Activated naive CD8-positive, alpha-beta T cell treated with anti-CD3 and anti-CD28 coated beads, Interleukin-2, amount 50 U/mL, for 24 hours (primary cell): ENCODE results near the gene CALCOCO1.
"Not testable (repeated sequence)": the region's sequence is repeated elsewhere in the genome, so short reads cannot be mapped to it uniquely, and the experiment has no call there.

Experiments used
- ATAC-seq: fragments of 150-1000 bp; cut with Tn5 transposase; one replicate; pipeline ENCODE4 v1.10.0; 2021
- DNase-seq: peaks from one replicate; pipeline ENCODE4 v3.0.0; 2021
- H3K27ac Mint-ChIP-seq: one replicate; pipeline ENCODE4 v1.8.0; 2021; ENCODE audit warnings: mild to moderate bottlenecking, mixed read lengths
- H3K27me3 Mint-ChIP-seq: one replicate; pipeline ENCODE4 v1.8.0; 2021; ENCODE audit warnings: mixed read lengths
- H3K36me3 Mint-ChIP-seq: one replicate; pipeline ENCODE4 v1.8.0; 2021; ENCODE audit warnings: low read depth, mixed read lengths
- H3K4me1 Mint-ChIP-seq: one replicate; pipeline ENCODE4 v1.8.0; 2021; ENCODE audit warnings: mixed read lengths
- H3K4me3 Mint-ChIP-seq: one replicate; pipeline ENCODE4 v1.8.0; 2021; ENCODE audit warnings: mild to moderate bottlenecking, moderate library complexity, mixed read lengths
- H3K9me3 Mint-ChIP-seq: one replicate; pipeline ENCODE4 v1.8.0; 2021; ENCODE audit warnings: mixed read lengths

CALCOCO1 gene

GRCh38 chr12:53680061-53680460, 47.2 kb downstream of the CALCOCO1 start:
- not testable (repeated sequence) for H3K27ac Mint-ChIP-seq, DNase-seq, H3K9me3 Mint-ChIP-seq, H3K4me3 Mint-ChIP-seq, ATAC-seq, H3K36me3 Mint-ChIP-seq
- H3K4me1 Mint-ChIP-seq = peaks cover 14% of the 10 kb centered on the region
- H3K27me3 Mint-ChIP-seq = peaks cover 35% of the 10 kb centered on the region

GRCh38 chr12:53677800-53678148, 49.5 kb downstream of the CALCOCO1 start:
- Mint-ChIP-seq H3K9me3 (no peaks in the 10 kb centered on the region), H3K27me3 (peaks cover 32% of the 10 kb centered on the region), H3K4me3 (no peak overlapping the region), H3K36me3 (peaks cover 23% of the 10 kb centered on the region), H3K4me1 (peaks cover 33% of the 10 kb centered on the region), H3K27ac (no peak overlapping the region)
- ATAC-seq (no peak), DNase-seq (no peak)

- Mint-ChIP-seq H3K36me3 (peaks cover 25% of the 10 kb centered on the region), H3K9me3 (no peaks in the 10 kb centered on the region), H3K4me3 (peak overlapping the region; percentile 96), H3K27ac (peak overlapping the region; percentile 96), H3K4me1 (peaks cover 37% of the 10 kb centered on the region), H3K27me3 (peaks cover 32% of the 10 kb centered on the region)
- peak; percentile 24 for DNase-seq
- ATAC-seq = no peak
These were observed 50.0 kb downstream of the CALCOCO1 start for GRCh38 chr12:53677016-53677799.

GRCh38 chr12:53676656-53677015, 50.6 kb downstream of the CALCOCO1 start:
- Mint-ChIP-seq H3K9me3 (no peaks in the 10 kb centered on the region), H3K4me3 (peak overlapping the region; percentile 96), H3K27me3 (peaks cover 29% of the 10 kb centered on the region), H3K36me3 (peaks cover 27% of the 10 kb centered on the region), H3K27ac (peak overlapping the region; percentile 96), H3K4me1 (peaks cover 37% of the 10 kb centered on the region)
- DNase-seq = peak; percentile 27
- no peak for ATAC-seq

- peaks cover 34% of the 10 kb centered on the region for H3K36me3 Mint-ChIP-seq
- peak; percentile 94 for ATAC-seq
These were observed 51.3 kb downstream of the CALCOCO1 start, which contains the start of gene ATP5MC2 for GRCh38 chr12:53675701-53676607. Gene ATP5MC2 (minus strand): TSS chr12:53676083. CDS start chr12:53672614, 3,469 bp downstream.

GRCh38 chr12:53674977-53675700, 52.1 kb downstream of the CALCOCO1 start:
- peaks cover 36% of the 10 kb centered on the region for H3K36me3 Mint-ChIP-seq
- ATAC-seq (no peak), DNase-seq (no peak)
- no peaks in the 10 kb centered on the region for H3K9me3 Mint-ChIP-seq
- H3K27ac Mint-ChIP-seq = peak overlapping the region; percentile 96
- H3K27me3 Mint-ChIP-seq = peaks cover 29% of the 10 kb centered on the region
- peak overlapping the region; percentile 96 for H3K4me3 Mint-ChIP-seq
- peaks cover 43% of the 10 kb centered on the region for H3K4me1 Mint-ChIP-seq

More at GRCh38 chr12:53675701-53676607, 51.3 kb downstream of the CALCOCO1 start, which contains the start of gene ATP5MC2:
- Mint-ChIP-seq H3K27me3 (peaks cover 29% of the 10 kb centered on the region), H3K4me1 (peaks cover 43% of the 10 kb centered on the region), H3K27ac (peak within 1 kb of the TSS; percentile 96), H3K4me3 (peak within 1 kb of the TSS; percentile 96), H3K9me3 (no peaks in the 10 kb centered on the region)
- DNase-seq = peak; percentile 96

- ATAC-seq = no peak
- Mint-ChIP-seq H3K36me3 (peaks cover 59% of the 10 kb centered on the region), H3K4me1 (peaks cover 35% of the 10 kb centered on the region), H3K27me3 (peaks cover 3% of the 10 kb centered on the region), H3K9me3 (no peaks in the 10 kb centered on the region), H3K4me3 (no peak overlapping the region), H3K27ac (peak overlapping the region; percentile 42)
- no peak for DNase-seq
These were observed 56.3 kb downstream of the CALCOCO1 start for GRCh38 chr12:53670971-53671370.

- Mint-ChIP-seq H3K27ac (peak overlapping the region; percentile 67), H3K4me3 (no peak overlapping the region), H3K27me3 (no peaks in the 10 kb centered on the region), H3K4me1 (peaks cover 29% of the 10 kb centered on the region), H3K9me3 (no peaks in the 10 kb centered on the region), H3K36me3 (peaks cover 58% of the 10 kb centered on the region)
- no peak for DNase-seq
- ATAC-seq = no peak
These were observed 56.9 kb downstream of the CALCOCO1 start for GRCh38 chr12:53670308-53670707.

GRCh38 chr12:53667080-53667479, 60.2 kb downstream of the CALCOCO1 start:
- DNase-seq (no peak), ATAC-seq (no peak)
- no peak overlapping the region for H3K27ac Mint-ChIP-seq
- H3K9me3 Mint-ChIP-seq = no peaks in the 10 kb centered on the region
- peaks cover 56% of the 10 kb centered on the region for H3K36me3 Mint-ChIP-seq
- H3K4me1 Mint-ChIP-seq = peaks cover 5% of the 10 kb centered on the region
- no peaks in the 10 kb centered on the region for H3K27me3 Mint-ChIP-seq
- H3K4me3 Mint-ChIP-seq = no peak overlapping the region

GRCh38 chr12:53664936-53665335, 62.3 kb downstream of the CALCOCO1 start:
- Mint-ChIP-seq H3K4me1 (no peaks in the 10 kb centered on the region), H3K27me3 (no peaks in the 10 kb centered on the region), H3K9me3 (no peaks in the 10 kb centered on the region), H3K36me3 (peaks cover 49% of the 10 kb centered on the region), H3K27ac (no peak overlapping the region), H3K4me3 (no peak overlapping the region)
- DNase-seq (no peak), ATAC-seq (no peak)

- ATAC-seq = no peak
- Mint-ChIP-seq H3K27ac (peak overlapping the region; percentile 17), H3K36me3 (peaks cover 42% of the 10 kb centered on the region), H3K9me3 (no peaks in the 10 kb centered on the region), H3K4me1 (no peaks in the 10 kb centered on the region), H3K4me3 (no peak overlapping the region), H3K27me3 (no peaks in the 10 kb centered on the region)
- DNase-seq = no peak
These were observed 63.1 kb downstream of the CALCOCO1 start for GRCh38 chr12:53664191-53664590.

GRCh38 chr12:53660041-53660440, 67.2 kb downstream of the CALCOCO1 start:
- ATAC-seq = no peak
- Mint-ChIP-seq H3K4me3 (no peak overlapping the region), H3K36me3 (peaks cover 18% of the 10 kb centered on the region), H3K27ac (no peak overlapping the region), H3K27me3 (no peaks in the 10 kb centered on the region), H3K4me1 (no peaks in the 10 kb centered on the region), H3K9me3 (no peaks in the 10 kb centered on the region)
- no peak for DNase-seq

GRCh38 chr12:53659571-53659981, 67.7 kb downstream of the CALCOCO1 start:
- Mint-ChIP-seq H3K27ac (no peak overlapping the region), H3K4me3 (no peak overlapping the region), H3K36me3 (peaks cover 15% of the 10 kb centered on the region), H3K27me3 (no peaks in the 10 kb centered on the region), H3K4me1 (no peaks in the 10 kb centered on the region), H3K9me3 (no peaks in the 10 kb centered on the region)
- DNase-seq (no peak), ATAC-seq (no peak)

- Mint-ChIP-seq H3K4me1 (no peaks in the 10 kb centered on the region), H3K9me3 (no peaks in the 10 kb centered on the region), H3K36me3 (peaks cover 12% of the 10 kb centered on the region), H3K27ac (no peak overlapping the region), H3K27me3 (no peaks in the 10 kb centered on the region), H3K4me3 (no peak overlapping the region)
- ATAC-seq (no peak), DNase-seq (no peak)
These were observed 68.2 kb downstream of the CALCOCO1 start for GRCh38 chr12:53659011-53659551.
